Endothelial cell of umbilical vein (primary cell): Measurements from ENCODE around the gene PAX2. TPM values are rescaled to one million over a fixed set of nuclear protein-coding genes. Genes with fewer than 3 reads are reported as not detected.

Experiments used
- BruUV-seq: library from RNA; stranded (reverse); fragments of 400-500 nt; replicated peaks from 2 replicates; lab custom pipeline; 2021; lab: Mats Ljungman, UMichigan
- CTCF ChIA-PET: fragments of 300-600, 350-600 bp; sonication (Branson Sonifier 250); formaldehyde crosslinking; loops from one replicate; lab custom pipeline; 2021; ENCODE audit warnings: antibody characterized with exemption, inconsistent platforms; lab: Charles Lee
- POLR2A ChIA-PET: fragments of 300-600, 350-600 bp; sonication (Branson Sonifier 250); formaldehyde crosslinking; loops from one replicate; lab custom pipeline; 2021; ENCODE audit warnings: antibody characterized with exemption, inconsistent platforms; lab: Charles Lee
- DNase-seq: peaks from one replicate; pipeline ENCODE4 v3.0.0-alpha.2; 2011; ENCODE audit warnings: low read depth, low spot score
- FAIRE-seq: peaks from 2 replicates; lab custom pipeline; 2011; peaks lifted over from hg19 to GRCh38; lab: Jason Lieb, UNC
- H2AFZ ChIP-seq: 2 replicates; pipeline ENCODE4 v1.6.0; 2012; ENCODE audit warnings: low read depth, low read length, control low read depth, inconsistent platforms
- H3K27ac ChIP-seq: 2 replicates; pipeline ENCODE4 v1.5.1; 2011; ENCODE audit warnings: low read depth, mild to moderate bottlenecking, control low read depth, low read length, moderate library complexity; ENCODE audit not compliant: insufficient read depth
- H3K27me3 ChIP-seq, 2 experiments: 2 replicates each; pipeline versions ENCODE4 v1.6.0 to v1.6.1; 2011; ENCODE audit warnings: low read length in 2 of 2, mixed read lengths in 1 of 2; ENCODE audit not compliant: control insufficient read depth in 2 of 2, insufficient read depth in 2 of 2
- H3K36me3 ChIP-seq, 2 experiments: 2 replicates in 1 of 2; 3 replicates in 1 of 2; pipeline ENCODE4 v1.5.1; 2011; ENCODE audit warnings: low read length in 2 of 2, mild to moderate bottlenecking in 1 of 2, moderate library complexity in 1 of 2; ENCODE audit not compliant: control insufficient read depth in 2 of 2, insufficient read depth in 2 of 2; ENCODE audit errors: extremely low read depth in 1 of 2
- H3K4me1 ChIP-seq: 3 replicates; pipeline ENCODE4 v1.5.1; 2011; ENCODE audit warnings: mild to moderate bottlenecking, low read length; ENCODE audit not compliant: control insufficient read depth, insufficient read depth; ENCODE audit errors: extremely low read depth
- H3K4me2 ChIP-seq: 2 replicates; pipeline ENCODE4 v1.6.1; 2011; ENCODE audit warnings: low read length, control low read depth, mixed read lengths; ENCODE audit not compliant: insufficient read depth
- H3K4me3 ChIP-seq, 3 experiments: fragments of 200-600 bp in 1 of 3; sonication (generic), shearing (Covaris generic) in 1 of 3; replicated peaks in 1 of 3; 2 replicates each; pipeline ENCODE4 v1.5.1; 2011 to 2016; ENCODE audit warnings: control low read depth in 3 of 3, low read length in 3 of 3, mild to moderate bottlenecking in 2 of 3, inconsistent platforms in 1 of 3, low read depth in 1 of 3, moderate library complexity in 1 of 3; ENCODE audit not compliant: insufficient read depth in 1 of 3
- H3K79me2 ChIP-seq: 2 replicates; pipeline ENCODE4 v1.6.0; 2012; ENCODE audit warnings: low read length, inconsistent platforms; ENCODE audit not compliant: control insufficient read depth, insufficient read depth
- H3K9ac ChIP-seq: replicated peaks from 2 replicates; pipeline ENCODE3; 2011; ENCODE audit warnings: low read length, control low read depth; ENCODE audit not compliant: insufficient read depth; ENCODE audit errors: extremely low read depth
- H3K9me1 ChIP-seq: replicated peaks from 3 replicates; pipeline ENCODE4 v1.6.0; 2011; ENCODE audit warnings: mild to moderate bottlenecking, low read length; ENCODE audit not compliant: control insufficient read depth, insufficient read depth; ENCODE audit errors: extremely low read depth
- H3K9me3 ChIP-seq: replicated peaks from 2 replicates; pipeline ENCODE4 v1.5.1; 2012; ENCODE audit warnings: low read length, inconsistent platforms; ENCODE audit not compliant: control insufficient read depth, insufficient read depth
- H4K20me1 ChIP-seq: replicated peaks from 2 replicates; pipeline ENCODE3; 2011; ENCODE audit warnings: mild to moderate bottlenecking, low read length; ENCODE audit not compliant: control insufficient read depth, insufficient read depth; ENCODE audit errors: extremely low read depth
- EZH2 ChIP-seq: IDR thresholded peaks from 2 replicates; pipeline ENCODE4 v1.6.1; 2012; ENCODE audit warnings: borderline replicate concordance, low read depth, mild to moderate bottlenecking, moderate library complexity, low read length, inconsistent platforms; ENCODE audit not compliant: severe bottlenecking
- FOS ChIP-seq: IDR thresholded peaks from 2 replicates; pipeline ENCODE4 v1.6.1; 2011; ENCODE audit warnings: mild to moderate bottlenecking, low read length, moderate library complexity, borderline replicate concordance; ENCODE audit not compliant: insufficient read depth
- GATA2 ChIP-seq: IDR thresholded peaks from 2 replicates; pipeline ENCODE4 v1.7.0; 2011; ENCODE audit warnings: low read depth, mild to moderate bottlenecking, moderate library complexity, mixed read lengths, low read length; ENCODE audit not compliant: insufficient read length, insufficient read depth
- JUN ChIP-seq: IDR thresholded peaks from 2 replicates; pipeline ENCODE4 v1.6.1; 2011; ENCODE audit warnings: borderline replicate concordance, low read depth; ENCODE audit not compliant: insufficient read length, insufficient read depth
- POLR2A ChIP-seq: IDR thresholded peaks from 2 replicates; pipeline ENCODE4 v1.6.1; 2012; ENCODE audit warnings: low read depth, mild to moderate bottlenecking, control low read depth, low read length
- dilution Hi-C: fragments of 300-500 bp; cut with MboI; formaldehyde crosslinking; loops from one replicate; pipeline ENCODE4 v1.15.0; 2019; ENCODE audit warnings: low sequenced_read_pairs; ENCODE audit not compliant: extremely low pct_ligation_motif_present
- intact Hi-C: fragments of 100-400 bp; cut with micrococcal nuclease; formaldehyde crosslinking; loops from one replicate; pipeline ENCODE4 v1.10.0; 2022
- polyA plus RNA-seq, 4 experiments: library from polyadenylated mRNA; depleted of rRNA in 3 of 4; stranded (reverse) in 3 of 4; unstranded in 1 of 4; fragments of >200 nt; gene quantifications; 2 replicates each; pipeline versions ENCODE4 v1.2.1 to v1.2.3, GENCODE V29; 2011 to 2012; ENCODE audit warnings: missing spikeins in 1 of 4
- total RNA-seq: library from RNA; stranded (reverse); gene quantifications from 2 replicates; pipeline ENCODE4 v1.2.3, GENCODE V29; 2021
- TF ChIP-seq, protein P1 (sequence below), 2 donors: IDR thresholded peaks; 1 replicate in 1 of 2; 2 replicates in 1 of 2; pipeline ENCODE4 v1.5.1; 2011; ENCODE audit warnings: low read length in 2 of 2, mild to moderate bottlenecking in 2 of 2, moderate library complexity in 2 of 2, control low read depth in 1 of 2, inconsistent platforms in 1 of 2, low read depth in 1 of 2; ENCODE audit not compliant: insufficient read depth in 1 of 2; ENCODE audit errors: extremely low read depth in 1 of 2

PAX2 gene
- total and polyA plus RNA-seq, 2 donors (not counting 3 experiments of a cell fraction or from before 2014, with no cell fraction given), result not detected

DNA sequence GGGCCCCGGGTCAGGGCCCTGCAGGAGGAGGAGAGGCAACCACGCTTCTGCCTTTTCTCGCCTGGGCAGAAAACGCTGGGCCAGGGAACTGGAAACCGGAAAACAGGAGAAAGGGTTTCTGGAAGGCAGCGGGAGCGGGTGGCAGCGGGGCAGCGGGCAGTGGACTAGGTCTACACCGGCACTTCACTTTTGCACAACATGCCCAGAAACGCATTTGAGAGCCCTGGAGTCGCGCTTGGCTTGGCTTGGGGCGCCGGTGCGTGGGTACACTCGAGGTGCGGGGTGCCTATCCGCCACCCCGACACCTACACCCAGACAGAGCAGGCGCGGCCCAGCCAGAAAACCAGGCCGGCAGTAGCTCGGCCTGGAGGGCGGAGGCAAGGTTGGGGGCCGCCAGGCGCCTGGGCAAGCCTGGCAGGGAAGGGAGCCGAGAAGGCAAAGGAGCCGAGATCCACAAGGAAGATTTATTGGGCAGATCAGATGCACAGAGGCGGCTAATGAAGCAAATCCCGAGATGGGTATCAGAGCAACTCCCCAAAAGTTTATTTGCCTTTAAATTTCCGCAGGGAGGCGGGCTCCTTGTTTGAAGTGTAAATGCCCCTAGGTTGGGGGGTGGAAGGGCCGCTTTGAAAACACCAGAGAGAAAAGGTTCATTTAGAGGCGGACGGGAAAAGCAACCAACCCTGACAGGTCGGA lies 3.2 kb upstream of the PAX2 start:
- H3K4me1 ChIP-seq, result no peaks in the 10 kb centered on the region
- H3K36me3 ChIP-seq, result no peaks in the 10 kb centered on the region
- FAIRE-seq (no peak), DNase-seq (no peak)
- H3K4me3 ChIP-seq, result no peak overlapping the region
- H3K79me2 ChIP-seq, result no peaks in the 10 kb centered on the region
- H2AFZ ChIP-seq, result no peak overlapping the region
- ChIA-PET CTCF (interaction anchor here (0.8 to 2.3 kb wide), 3 partner anchors 9 to 231 kb away, joined by 3 to 12 read pairs (median 3); no protein-coding TSS in a partner anchor), POLR2A (no interaction called here)
- no peaks in the 10 kb centered on the region for H3K9me1 ChIP-seq
- no TSS peak for BruUV-seq
- no peaks in the 10 kb centered on the region for H4K20me1 ChIP-seq
- H3K27me3 ChIP-seq, result peaks cover 90 to 96% of the 10 kb centered on the region in 2 experiments
- H3K9ac ChIP-seq, result no peak overlapping the region
- dilution Hi-C loops, result no loop called here
- intact Hi-C loops, result no loop called here
- TF ChIP-seq FOS, result no peak
- TF ChIP-seq, protein P1, sequence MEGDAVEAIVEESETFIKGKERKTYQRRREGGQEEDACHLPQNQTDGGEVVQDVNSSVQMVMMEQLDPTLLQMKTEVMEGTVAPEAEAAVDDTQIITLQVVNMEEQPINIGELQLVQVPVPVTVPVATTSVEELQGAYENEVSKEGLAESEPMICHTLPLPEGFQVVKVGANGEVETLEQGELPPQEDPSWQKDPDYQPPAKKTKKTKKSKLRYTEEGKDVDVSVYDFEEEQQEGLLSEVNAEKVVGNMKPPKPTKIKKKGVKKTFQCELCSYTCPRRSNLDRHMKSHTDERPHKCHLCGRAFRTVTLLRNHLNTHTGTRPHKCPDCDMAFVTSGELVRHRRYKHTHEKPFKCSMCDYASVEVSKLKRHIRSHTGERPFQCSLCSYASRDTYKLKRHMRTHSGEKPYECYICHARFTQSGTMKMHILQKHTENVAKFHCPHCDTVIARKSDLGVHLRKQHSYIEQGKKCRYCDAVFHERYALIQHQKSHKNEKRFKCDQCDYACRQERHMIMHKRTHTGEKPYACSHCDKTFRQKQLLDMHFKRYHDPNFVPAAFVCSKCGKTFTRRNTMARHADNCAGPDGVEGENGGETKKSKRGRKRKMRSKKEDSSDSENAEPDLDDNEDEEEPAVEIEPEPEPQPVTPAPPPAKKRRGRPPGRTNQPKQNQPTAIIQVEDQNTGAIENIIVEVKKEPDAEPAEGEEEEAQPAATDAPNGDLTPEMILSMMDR (IDR thresholded peaks at IDR 0.05; ENCODE audit: extremely low read depth in 1 of 2, insufficient read depth in 1 of 2, low read depth in 1 of 2, low read length in 2 of 2), result no peak
- no peak for TF ChIP-seq JUN
- TF ChIP-seq POLR2A, result no peak
- TF ChIP-seq EZH2, result peak; percentile 95
- no peak for TF ChIP-seq GATA2
- H3K27ac ChIP-seq, result no peak overlapping the region
- no peaks in the 10 kb centered on the region for H3K9me3 ChIP-seq
- no peak overlapping the region for H3K4me2 ChIP-seq
